ENCODE measurements around the gene CAMTA1.

CAMTA1 gene

DNA sequence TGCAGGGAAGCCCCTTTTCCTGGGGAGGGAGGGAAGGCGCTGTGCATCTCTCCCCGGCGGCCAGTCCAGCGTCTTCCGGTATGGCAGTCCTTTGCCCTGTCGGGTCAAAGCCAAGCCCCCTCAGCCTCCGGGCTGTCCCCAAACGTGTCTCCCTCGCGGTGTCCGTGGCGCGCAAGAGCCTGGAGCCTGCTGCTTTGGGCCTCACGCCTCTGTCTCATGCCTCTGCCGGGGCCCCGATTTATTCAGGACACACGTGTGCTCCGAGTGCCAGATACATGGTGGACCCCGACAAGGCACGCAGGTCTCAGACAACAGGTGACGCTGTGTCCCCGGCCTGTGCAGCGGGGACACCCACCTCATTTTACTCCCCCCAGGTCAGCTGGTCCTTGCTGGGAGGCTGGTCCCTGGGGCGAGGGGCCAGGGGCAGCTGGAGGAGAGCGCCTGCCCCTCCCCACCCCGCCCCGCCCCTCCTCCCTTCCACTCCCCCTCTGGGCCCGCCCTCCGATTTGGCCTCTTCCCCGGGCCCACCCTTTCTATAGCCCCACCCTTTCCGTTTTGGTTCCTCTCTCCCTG is 176.7 kb downstream of the CAMTA1 start:
- TF ChIP-seq, protein P1, sequence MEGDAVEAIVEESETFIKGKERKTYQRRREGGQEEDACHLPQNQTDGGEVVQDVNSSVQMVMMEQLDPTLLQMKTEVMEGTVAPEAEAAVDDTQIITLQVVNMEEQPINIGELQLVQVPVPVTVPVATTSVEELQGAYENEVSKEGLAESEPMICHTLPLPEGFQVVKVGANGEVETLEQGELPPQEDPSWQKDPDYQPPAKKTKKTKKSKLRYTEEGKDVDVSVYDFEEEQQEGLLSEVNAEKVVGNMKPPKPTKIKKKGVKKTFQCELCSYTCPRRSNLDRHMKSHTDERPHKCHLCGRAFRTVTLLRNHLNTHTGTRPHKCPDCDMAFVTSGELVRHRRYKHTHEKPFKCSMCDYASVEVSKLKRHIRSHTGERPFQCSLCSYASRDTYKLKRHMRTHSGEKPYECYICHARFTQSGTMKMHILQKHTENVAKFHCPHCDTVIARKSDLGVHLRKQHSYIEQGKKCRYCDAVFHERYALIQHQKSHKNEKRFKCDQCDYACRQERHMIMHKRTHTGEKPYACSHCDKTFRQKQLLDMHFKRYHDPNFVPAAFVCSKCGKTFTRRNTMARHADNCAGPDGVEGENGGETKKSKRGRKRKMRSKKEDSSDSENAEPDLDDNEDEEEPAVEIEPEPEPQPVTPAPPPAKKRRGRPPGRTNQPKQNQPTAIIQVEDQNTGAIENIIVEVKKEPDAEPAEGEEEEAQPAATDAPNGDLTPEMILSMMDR (IDR thresholded peaks at IDR 0.05; ENCODE audit: control insufficient read depth, extremely low read depth, insufficient read depth) = no peak
- H3K4me3 ChIP-seq (ENCODE audit: low read depth, low read length) = no peak overlapping the region
- no peak for DNase-seq (ENCODE audit: low read depth)

DNA sequence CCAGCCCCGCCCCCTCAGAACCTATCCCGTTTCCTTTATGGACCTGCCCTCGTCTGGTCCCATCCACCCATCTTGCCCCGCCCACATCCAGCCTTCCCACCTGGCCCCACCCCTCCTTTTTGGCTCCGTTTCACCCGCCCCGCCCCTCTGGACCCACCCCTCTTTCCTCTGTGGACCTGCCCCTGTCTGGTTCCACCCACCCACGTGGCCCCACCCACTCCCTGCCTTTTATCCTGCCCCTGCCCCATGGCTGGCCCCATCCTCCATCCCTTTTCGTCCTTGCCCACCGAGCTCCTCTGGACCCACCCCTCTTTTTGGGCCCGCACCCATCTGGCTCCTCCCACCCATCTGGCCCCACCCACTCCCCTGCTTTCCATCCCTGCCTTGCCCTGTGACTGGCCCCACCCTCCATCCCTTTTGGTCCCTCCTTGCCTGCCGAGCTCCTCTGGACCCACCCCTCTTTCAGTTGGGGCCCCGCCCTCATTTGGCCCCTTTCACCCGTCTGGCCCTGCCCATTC is 177.3 kb downstream of the CAMTA1 start:
- H3K4me3 ChIP-seq (ENCODE audit: low read depth, low read length) = no peak overlapping the region
- TF ChIP-seq, protein P1 (IDR thresholded peaks at IDR 0.05; ENCODE audit: control insufficient read depth, extremely low read depth, insufficient read depth) = no peak
- DNase-seq (ENCODE audit: low read depth) = no peak

DNA sequence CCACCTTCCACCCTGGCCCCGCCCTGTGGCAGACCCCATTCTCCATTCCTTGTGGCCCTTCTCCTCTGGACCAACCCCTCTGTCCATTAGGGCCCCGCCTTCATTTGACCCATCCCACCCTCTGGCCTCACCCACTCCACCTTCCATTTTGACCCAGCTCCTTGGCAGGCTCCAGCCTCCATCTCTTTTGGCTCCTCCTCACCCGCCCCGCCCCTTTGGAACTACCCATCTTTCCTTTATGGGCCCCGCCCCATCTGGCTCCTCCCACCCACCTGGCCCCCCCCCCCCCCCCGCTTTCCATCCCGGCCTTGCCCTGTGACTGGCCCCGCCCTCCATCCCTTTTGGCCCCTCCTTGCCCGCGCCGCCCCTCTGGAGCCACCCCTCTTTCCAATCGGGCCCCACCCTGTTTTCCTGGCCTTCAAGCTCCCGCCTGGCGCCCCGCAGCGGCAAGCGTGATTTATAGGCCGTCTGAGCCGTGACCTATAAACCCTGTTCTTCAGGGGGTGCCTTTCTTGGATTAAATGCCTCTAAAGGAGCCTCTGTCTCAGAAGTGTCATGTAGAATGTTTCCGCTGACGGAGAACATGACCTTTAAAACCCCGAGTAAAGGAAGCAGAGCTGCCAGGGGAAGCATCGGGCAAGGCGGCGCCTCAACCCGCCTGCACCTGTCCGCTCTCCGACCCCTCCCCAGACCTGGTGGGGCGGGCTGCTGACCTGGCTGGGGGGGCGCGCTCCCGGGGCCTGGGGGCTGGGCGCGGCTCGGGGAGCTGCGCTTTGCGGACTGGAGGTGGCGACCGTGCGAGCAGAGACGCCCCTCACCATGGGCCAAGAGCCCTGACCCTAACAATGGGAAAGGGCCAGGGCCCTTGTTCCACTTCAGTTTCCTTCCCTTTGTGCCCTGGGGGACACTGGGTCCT is 178.0 kb downstream of the CAMTA1 start:
- TF ChIP-seq, protein P1 (IDR thresholded peaks at IDR 0.05; ENCODE audit: control insufficient read depth, extremely low read depth, insufficient read depth) = no peak
- H3K4me3 ChIP-seq (ENCODE audit: low read depth, low read length) = no peak overlapping the region
- no peak for DNase-seq (ENCODE audit: low read depth)

DNA sequence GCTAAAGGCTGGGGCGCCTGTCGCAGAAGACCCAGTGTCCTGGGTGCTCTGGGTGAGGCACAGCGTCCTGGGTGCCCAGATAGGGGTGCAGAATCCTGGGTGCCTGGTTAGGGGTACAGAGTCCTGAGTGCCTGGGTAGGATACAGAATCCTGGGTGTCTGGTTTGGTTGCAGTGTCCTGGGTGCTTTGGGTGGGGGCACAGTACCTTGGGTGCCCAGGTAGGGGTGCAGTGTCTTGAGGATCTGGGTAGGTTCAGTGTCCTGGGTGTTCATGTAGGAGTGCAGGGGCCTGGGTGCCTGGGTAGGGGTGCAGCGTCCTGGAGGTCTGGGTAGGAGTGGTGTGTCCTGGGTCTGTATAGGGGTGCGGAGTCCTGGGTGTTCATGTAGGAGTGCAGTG is 178.7 kb downstream of the CAMTA1 start:
- TF ChIP-seq, protein P1 (IDR thresholded peaks at IDR 0.05; ENCODE audit: control insufficient read depth, extremely low read depth, insufficient read depth) = no peak
- H3K4me3 ChIP-seq (ENCODE audit: low read depth, low read length) = no peak overlapping the region

DNA sequence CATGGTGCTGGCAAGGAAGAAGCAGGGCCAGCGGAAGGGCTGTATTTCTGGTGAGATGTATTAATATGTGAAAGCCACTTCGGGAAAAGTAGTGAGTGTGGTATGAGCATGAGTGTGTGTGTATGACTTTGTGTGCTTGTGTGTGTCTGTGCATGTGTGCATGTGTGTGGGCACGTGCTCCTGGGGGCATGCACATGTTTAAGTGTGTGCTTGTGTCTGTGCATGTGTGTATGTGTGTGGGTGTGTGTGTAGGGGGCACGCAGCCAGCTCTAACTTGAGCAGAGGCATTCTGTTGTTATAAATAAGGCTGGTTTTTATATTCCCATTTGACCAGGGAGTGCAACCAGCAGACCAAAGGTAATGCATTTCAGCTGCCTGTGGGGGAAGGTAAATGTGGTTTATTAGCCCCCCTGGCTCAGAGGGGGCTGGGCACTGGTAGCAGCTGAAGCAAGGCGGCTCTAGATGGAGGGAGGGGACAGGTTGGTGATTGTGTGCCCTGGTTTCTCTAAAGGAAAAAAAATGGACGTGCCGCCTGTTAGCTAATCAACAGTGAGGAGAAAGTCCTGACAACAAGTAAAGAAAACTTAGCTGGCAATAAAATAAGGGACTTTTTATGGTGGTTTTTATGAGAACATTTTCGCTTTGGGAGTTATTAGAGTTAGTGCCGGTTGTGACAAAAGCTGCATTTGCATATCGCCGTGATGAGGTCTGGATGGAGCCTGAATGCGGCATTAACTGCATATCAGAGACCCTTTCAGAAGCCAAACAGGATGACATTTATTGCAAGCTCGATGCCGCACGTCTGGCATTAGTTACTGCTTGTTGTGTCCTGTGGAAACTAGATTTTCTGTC is 180.1 kb downstream of the CAMTA1 start:
- peak; percentile 45 for DNase-seq (ENCODE audit: low read depth)
- TF ChIP-seq, protein P1 (IDR thresholded peaks at IDR 0.05; ENCODE audit: control insufficient read depth, extremely low read depth, insufficient read depth) = no peak
- peak overlapping the region; percentile 22; the same call in 1 of the 2 replicates for H3K4me3 ChIP-seq (ENCODE audit: low read depth, low read length)

More for the DNA sequence above, 178.7 kb downstream of the CAMTA1 start:
- DNase-seq (ENCODE audit: low read depth) = no peak

DNA sequence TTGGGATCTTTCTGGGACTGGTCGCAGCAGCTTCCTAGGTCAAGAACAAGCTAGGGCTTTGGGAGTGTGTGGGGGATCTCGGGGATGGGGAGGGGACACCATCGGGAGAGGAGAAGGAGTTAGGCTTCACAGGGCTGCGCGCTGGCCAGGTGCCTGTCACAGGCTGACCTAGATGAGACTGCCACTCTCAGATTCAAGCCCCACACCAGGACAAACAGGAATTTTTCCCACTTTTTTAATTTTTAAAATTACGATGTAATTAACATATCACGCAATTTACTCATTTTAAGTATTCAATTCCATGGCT is 180.6 kb downstream of the CAMTA1 start:
- TF ChIP-seq, protein P1 (IDR thresholded peaks at IDR 0.05; ENCODE audit: control insufficient read depth, extremely low read depth, insufficient read depth) = no peak
- H3K4me3 ChIP-seq (ENCODE audit: low read depth, low read length) = peak overlapping the region; percentile 22; the same call in 1 of the 2 replicates
- DNase-seq (ENCODE audit: low read depth) = no peak
